ENCODE results near the gene CAMK2D. TPM values are rescaled to one million over a fixed set of nuclear protein-coding genes. Genes with fewer than 3 reads are reported as not detected.

The CAMK2D gene
- total and polyA plus RNA-seq, 4 donors, result 10.1 to 31.0 (median 25.6) TPM

DNA sequence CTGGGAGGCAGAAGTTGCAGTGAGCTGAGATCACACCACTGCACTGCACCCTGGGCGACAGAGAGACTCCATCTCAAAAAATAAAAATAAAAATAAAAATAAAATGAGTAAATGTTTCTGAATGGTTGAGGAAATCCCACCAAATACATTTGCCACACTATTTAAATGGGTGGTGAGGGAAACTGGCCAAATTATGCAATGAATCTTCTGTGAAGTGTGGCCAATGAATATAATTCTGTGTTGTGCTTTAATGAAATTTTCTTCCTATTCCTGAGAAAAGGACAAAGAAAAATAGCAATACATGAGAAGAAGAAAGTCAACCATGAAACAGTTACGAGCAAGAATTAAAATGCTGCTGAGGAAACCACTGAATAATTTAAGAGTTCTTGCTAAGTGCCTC, 69.9 kb downstream of the CAMK2D start (continued):
- TF ChIP-seq RAD21 (IDR thresholded peaks at IDR 0.05), result no peak
- TF ChIP-seq EGR1 (IDR thresholded peaks at IDR 0.05; ENCODE audit: low read depth in 2 of 2), result no peak

DNA sequence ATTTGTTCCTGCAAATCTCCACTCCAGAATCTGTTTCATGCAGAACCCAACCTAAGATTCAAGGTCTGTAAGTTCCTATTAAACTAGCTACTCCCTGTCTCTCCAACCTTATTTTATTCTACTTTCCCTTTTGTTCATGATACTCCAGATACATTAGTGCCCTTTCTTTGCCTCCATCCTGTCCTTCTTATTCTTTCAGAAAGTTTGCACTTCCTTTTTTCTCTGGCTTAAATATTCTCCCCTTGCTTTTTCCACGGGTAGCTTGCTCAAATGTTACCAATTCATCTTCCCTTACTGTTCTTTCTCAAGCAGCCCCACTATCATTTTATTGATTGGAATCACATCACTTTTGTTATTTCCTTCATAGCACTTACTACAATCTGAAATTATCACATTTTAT, 72.1 kb downstream of the CAMK2D start:
- WGBS, result 62% methylated on average over 1 of the region's 1 CpG

DNA sequence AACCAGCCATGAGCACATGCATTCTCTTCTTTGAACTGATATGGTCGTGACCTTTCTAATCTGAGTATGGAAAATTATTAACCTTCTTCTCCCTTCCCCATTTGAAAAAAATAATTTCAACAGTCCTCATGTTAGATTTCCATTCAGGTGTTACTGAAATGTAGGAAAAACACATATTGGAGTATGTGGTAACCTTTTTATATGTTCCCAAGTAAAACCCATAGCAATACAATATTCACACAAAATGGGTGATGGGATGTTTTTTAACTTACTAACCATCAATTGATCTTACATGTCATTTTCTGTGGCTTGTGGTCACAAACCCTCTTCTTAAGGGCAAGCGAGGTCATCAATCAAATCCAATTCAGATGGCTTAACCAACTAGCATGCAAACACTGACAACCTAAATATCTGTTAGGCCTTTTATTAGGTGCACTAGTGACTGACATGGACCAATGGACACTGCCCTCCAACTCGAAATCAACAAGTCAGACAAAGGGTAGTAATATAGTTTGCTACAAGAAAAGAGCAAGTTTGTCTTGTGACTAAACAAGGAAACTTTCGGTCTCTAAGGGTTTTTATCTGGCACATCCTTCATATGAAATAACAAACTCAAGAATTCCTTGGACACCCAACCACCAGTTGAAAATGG, 74.3 kb downstream of the CAMK2D start:
- WGBS, result 68% methylated on average over 4 of the region's 4 CpGs
- Histone ChIP-seq H3K4me1 (ENCODE audit: control insufficient read depth in 4 of 4, insufficient read depth in 4 of 4, low read length in 3 of 4) (peaks cover 3 to 15% (median 7%) of the 10 kb centered on the region in 4 donors), H3K27ac (ENCODE audit: low read depth in 1 of 2, low read length in 2 of 2) (no peak overlapping the region), H3K9ac (ENCODE audit: low read depth in 1 of 2, low read length in 2 of 2) (no peak overlapping the region), H3K9me3 (ENCODE audit: control insufficient read depth in 4 of 4, low read length in 3 of 4) (no peaks in the 10 kb centered on the region), H3K4me3 (ENCODE audit: low read depth in 1 of 3, low read length in 3 of 3) (no peak overlapping the region), H3K36me3 (ENCODE audit: control insufficient read depth in 4 of 4, insufficient read depth in 3 of 4, low read depth in 1 of 4, low read length in 3 of 4) (no peaks in the 10 kb centered on the region), H3K27me3 (ENCODE audit: control insufficient read depth in 4 of 4, insufficient read depth in 4 of 4, low read length in 3 of 4) (no peaks in the 10 kb centered on the region)
- DNase-seq (ENCODE audit: low spot score), result no peak
- TF ChIP-seq RXRA (IDR thresholded peaks at IDR 0.05), result peak; percentile 50 to 75
- TF ChIP-seq, protein P1, sequence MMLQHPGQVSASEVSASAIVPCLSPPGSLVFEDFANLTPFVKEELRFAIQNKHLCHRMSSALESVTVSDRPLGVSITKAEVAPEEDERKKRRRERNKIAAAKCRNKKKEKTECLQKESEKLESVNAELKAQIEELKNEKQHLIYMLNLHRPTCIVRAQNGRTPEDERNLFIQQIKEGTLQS (IDR thresholded peaks at IDR 0.05), result peak; percentile 49
- TF ChIP-seq EGR1 (IDR thresholded peaks at IDR 0.05; ENCODE audit: low read depth in 2 of 2), result peak in 1 of 2 donors; percentile 30
- no peak for TF ChIP-seq FOXA1 (IDR thresholded peaks at IDR 0.05)
- TF ChIP-seq YY1 (IDR thresholded peaks at IDR 0.05), result peak; percentile 50
- TF ChIP-seq RAD21 (IDR thresholded peaks at IDR 0.05), result peak in 1 of 2 donors; percentile 43
- peak; percentile 47 for TF ChIP-seq NR2F2 (IDR thresholded peaks at IDR 0.05)
- no peak for TF ChIP-seq TAF1 (conservative IDR thresholded peaks at IDR 0.05)
- TF ChIP-seq HNF4A (conservative IDR thresholded peaks at IDR 0.05), result peak in 1 of 2 donors; percentile 47
- TF ChIP-seq, protein P2, sequence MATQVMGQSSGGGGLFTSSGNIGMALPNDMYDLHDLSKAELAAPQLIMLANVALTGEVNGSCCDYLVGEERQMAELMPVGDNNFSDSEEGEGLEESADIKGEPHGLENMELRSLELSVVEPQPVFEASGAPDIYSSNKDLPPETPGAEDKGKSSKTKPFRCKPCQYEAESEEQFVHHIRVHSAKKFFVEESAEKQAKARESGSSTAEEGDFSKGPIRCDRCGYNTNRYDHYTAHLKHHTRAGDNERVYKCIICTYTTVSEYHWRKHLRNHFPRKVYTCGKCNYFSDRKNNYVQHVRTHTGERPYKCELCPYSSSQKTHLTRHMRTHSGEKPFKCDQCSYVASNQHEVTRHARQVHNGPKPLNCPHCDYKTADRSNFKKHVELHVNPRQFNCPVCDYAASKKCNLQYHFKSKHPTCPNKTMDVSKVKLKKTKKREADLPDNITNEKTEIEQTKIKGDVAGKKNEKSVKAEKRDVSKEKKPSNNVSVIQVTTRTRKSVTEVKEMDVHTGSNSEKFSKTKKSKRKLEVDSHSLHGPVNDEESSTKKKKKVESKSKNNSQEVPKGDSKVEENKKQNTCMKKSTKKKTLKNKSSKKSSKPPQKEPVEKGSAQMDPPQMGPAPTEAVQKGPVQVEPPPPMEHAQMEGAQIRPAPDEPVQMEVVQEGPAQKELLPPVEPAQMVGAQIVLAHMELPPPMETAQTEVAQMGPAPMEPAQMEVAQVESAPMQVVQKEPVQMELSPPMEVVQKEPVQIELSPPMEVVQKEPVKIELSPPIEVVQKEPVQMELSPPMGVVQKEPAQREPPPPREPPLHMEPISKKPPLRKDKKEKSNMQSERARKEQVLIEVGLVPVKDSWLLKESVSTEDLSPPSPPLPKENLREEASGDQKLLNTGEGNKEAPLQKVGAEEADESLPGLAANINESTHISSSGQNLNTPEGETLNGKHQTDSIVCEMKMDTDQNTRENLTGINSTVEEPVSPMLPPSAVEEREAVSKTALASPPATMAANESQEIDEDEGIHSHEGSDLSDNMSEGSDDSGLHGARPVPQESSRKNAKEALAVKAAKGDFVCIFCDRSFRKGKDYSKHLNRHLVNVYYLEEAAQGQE (IDR thresholded peaks at IDR 0.05), result no peak
- TF ChIP-seq HNF4G (IDR thresholded peaks at IDR 0.05), result no peak
- TF ChIP-seq GABPA (IDR thresholded peaks at IDR 0.05 in 1 of 2, conservative IDR thresholded peaks at IDR 0.05 in 1 of 2), result no peak
- no peak for TF ChIP-seq FOXA2 (IDR thresholded peaks at IDR 0.05)

More for the DNA sequence above, 72.1 kb downstream of the CAMK2D start:
- H3K4me1 ChIP-seq (ENCODE audit: control insufficient read depth in 4 of 4, insufficient read depth in 4 of 4, low read length in 3 of 4), result peaks cover 4 to 15% (median 7%) of the 10 kb centered on the region in 4 donors
- no peak for DNase-seq (ENCODE audit: low spot score)
- H3K9me3 ChIP-seq (ENCODE audit: control insufficient read depth in 4 of 4, low read length in 3 of 4), result no peaks in the 10 kb centered on the region
- no peak overlapping the region for H3K9ac ChIP-seq (ENCODE audit: low read depth in 1 of 2, low read length in 2 of 2)
- TF ChIP-seq RAD21 (IDR thresholded peaks at IDR 0.05) (no peak), HNF4A (conservative IDR thresholded peaks at IDR 0.05) (no peak), RXRA (IDR thresholded peaks at IDR 0.05) (no peak), JUND (IDR thresholded peaks at IDR 0.05) (no peak), TAF1 (conservative IDR thresholded peaks at IDR 0.05) (no peak), YY1 (IDR thresholded peaks at IDR 0.05) (no peak), FOXA1 (IDR thresholded peaks at IDR 0.05) (no peak)
- TF ChIP-seq, protein P3, sequence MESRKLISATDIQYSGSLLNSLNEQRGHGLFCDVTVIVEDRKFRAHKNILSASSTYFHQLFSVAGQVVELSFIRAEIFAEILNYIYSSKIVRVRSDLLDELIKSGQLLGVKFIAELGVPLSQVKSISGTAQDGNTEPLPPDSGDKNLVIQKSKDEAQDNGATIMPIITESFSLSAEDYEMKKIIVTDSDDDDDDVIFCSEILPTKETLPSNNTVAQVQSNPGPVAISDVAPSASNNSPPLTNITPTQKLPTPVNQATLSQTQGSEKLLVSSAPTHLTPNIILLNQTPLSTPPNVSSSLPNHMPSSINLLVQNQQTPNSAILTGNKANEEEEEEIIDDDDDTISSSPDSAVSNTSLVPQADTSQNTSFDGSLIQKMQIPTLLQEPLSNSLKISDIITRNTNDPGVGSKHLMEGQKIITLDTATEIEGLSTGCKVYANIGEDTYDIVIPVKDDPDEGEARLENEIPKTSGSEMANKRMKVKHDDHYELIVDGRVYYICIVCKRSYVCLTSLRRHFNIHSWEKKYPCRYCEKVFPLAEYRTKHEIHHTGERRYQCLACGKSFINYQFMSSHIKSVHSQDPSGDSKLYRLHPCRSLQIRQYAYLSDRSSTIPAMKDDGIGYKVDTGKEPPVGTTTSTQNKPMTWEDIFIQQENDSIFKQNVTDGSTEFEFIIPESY (IDR thresholded peaks at IDR 0.05), result no peak
- TF ChIP-seq, protein P4, sequence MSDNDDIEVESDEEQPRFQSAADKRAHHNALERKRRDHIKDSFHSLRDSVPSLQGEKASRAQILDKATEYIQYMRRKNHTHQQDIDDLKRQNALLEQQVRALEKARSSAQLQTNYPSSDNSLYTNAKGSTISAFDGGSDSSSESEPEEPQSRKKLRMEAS (IDR thresholded peaks at IDR 0.05), result no peak
- TF ChIP-seq, protein P2 (IDR thresholded peaks at IDR 0.05), result no peak
- H3K4me3 ChIP-seq (ENCODE audit: low read depth in 1 of 3, low read length in 3 of 3), result no peak overlapping the region
- no peaks in the 10 kb centered on the region for H3K27me3 ChIP-seq (ENCODE audit: control insufficient read depth in 4 of 4, insufficient read depth in 4 of 4, low read length in 3 of 4)
- H3K36me3 ChIP-seq (ENCODE audit: control insufficient read depth in 4 of 4, insufficient read depth in 3 of 4, low read depth in 1 of 4, low read length in 3 of 4), result no peaks in the 10 kb centered on the region
- H3K27ac ChIP-seq (ENCODE audit: low read depth in 1 of 2, low read length in 2 of 2), result no peak overlapping the region
